ENCODE data around the gene TES. TPM values are rescaled to one million over a fixed set of nuclear protein-coding genes. Genes with fewer than 3 reads are reported as not detected.

Gene TES
- total and polyA plus RNA-seq, 4 donors: 5.7 to 11.8 (median 7.5) TPM

DNA sequence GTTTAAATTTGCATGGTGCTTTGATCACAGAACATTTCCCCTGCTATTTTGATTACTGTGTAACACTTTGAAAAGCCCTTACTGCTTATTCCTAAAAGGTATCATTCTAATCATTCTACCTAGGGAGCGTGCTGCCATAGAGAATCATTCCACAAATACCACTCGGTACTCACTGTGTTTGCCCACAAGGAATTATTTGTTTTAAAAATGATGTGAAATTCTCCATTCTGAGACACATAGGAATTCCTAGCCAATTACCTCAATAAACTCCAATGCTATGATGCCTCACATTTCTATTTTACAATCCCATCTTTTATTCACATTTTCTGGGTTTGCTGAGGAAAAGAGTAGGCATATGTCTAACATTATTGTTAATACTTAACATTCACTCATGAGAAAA lies 16.2 kb upstream of the TES start:
- DNase-seq (ENCODE audit: low spot score): no peak

More for the DNA sequence above, 16.2 kb upstream of the TES start:
- Histone ChIP-seq H3K9ac (ENCODE audit: low read depth in 1 of 2, low read length in 2 of 2) (no peak overlapping the region), H3K4me1 (ENCODE audit: control insufficient read depth in 4 of 4, insufficient read depth in 4 of 4, low read length in 3 of 4) (no peaks in the 10 kb centered on the region), H3K27ac (ENCODE audit: low read depth in 1 of 2, low read length in 2 of 2) (no peak overlapping the region), H3K36me3 (ENCODE audit: control insufficient read depth in 4 of 4, insufficient read depth in 3 of 4, low read depth in 1 of 4, low read length in 3 of 4) (no peaks in the 10 kb centered on the region), H3K27me3 (ENCODE audit: control insufficient read depth in 4 of 4, insufficient read depth in 4 of 4, low read length in 3 of 4) (no peaks in the 10 kb centered on the region), H3K4me3 (ENCODE audit: low read depth in 1 of 3, low read length in 3 of 3) (no peak overlapping the region), H3K9me3 (ENCODE audit: control insufficient read depth in 4 of 4, low read length in 3 of 4) (no peaks in the 10 kb centered on the region)
- WGBS: 78% methylated on average over 2 of the region's 2 CpGs
- TF ChIP-seq FOXA2 (IDR thresholded peaks at IDR 0.05) (no peak), HNF4G (IDR thresholded peaks at IDR 0.05) (no peak), RXRA (IDR thresholded peaks at IDR 0.05) (no peak), FOXA1 (IDR thresholded peaks at IDR 0.05) (no peak), REST (IDR thresholded peaks at IDR 0.05) (no peak), CTCF (IDR thresholded peaks at IDR 0.05; ENCODE audit: low read depth, low read length, missing input control) (no peak), EGR1 (IDR thresholded peaks at IDR 0.05; ENCODE audit: low read depth in 2 of 2) (no peak), RAD21 (IDR thresholded peaks at IDR 0.05) (no peak), JUND (IDR thresholded peaks at IDR 0.05) (no peak), GABPA (IDR thresholded peaks at IDR 0.05 in 1 of 2, conservative IDR thresholded peaks at IDR 0.05 in 1 of 2) (no peak), NR2F2 (IDR thresholded peaks at IDR 0.05) (no peak)
- TF ChIP-seq, protein P1, sequence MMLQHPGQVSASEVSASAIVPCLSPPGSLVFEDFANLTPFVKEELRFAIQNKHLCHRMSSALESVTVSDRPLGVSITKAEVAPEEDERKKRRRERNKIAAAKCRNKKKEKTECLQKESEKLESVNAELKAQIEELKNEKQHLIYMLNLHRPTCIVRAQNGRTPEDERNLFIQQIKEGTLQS (IDR thresholded peaks at IDR 0.05): no peak
- TF ChIP-seq, protein P2, sequence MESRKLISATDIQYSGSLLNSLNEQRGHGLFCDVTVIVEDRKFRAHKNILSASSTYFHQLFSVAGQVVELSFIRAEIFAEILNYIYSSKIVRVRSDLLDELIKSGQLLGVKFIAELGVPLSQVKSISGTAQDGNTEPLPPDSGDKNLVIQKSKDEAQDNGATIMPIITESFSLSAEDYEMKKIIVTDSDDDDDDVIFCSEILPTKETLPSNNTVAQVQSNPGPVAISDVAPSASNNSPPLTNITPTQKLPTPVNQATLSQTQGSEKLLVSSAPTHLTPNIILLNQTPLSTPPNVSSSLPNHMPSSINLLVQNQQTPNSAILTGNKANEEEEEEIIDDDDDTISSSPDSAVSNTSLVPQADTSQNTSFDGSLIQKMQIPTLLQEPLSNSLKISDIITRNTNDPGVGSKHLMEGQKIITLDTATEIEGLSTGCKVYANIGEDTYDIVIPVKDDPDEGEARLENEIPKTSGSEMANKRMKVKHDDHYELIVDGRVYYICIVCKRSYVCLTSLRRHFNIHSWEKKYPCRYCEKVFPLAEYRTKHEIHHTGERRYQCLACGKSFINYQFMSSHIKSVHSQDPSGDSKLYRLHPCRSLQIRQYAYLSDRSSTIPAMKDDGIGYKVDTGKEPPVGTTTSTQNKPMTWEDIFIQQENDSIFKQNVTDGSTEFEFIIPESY (IDR thresholded peaks at IDR 0.05): no peak

All from liver (tissue), 9 donors.